Measurements from ENCODE around the gene NFAM1.

- TF ChIP-seq CTCF (IDR thresholded peaks at IDR 0.05 in 8 of 11, conservative IDR thresholded peaks at IDR 0.05 in 3 of 11), result no peak
- TF ChIP-seq POLR2A (IDR thresholded peaks at IDR 0.05), result no peak
Measured at GRCh38 chr22:42371099-42371498, 61.1 kb downstream of the NFAM1 start.
